Measurements from ENCODE around the gene CHGA. TPM values are rescaled to one million over a fixed set of nuclear protein-coding genes. Genes with fewer than 3 reads are reported as not detected.

The CHGA gene
- total and polyA plus RNA-seq, 2 of the 13 experiments (the other 11 are each of a cell fraction or from before 2014, with no cell fraction given): not detected

- TF ChIP-seq ZNF646 (CRISPR knock-in tag; IDR thresholded peaks at IDR 0.05) (no peak), GPN1 (CRISPR knock-in tag; IDR thresholded peaks at IDR 0.05; ENCODE audit: borderline replicate concordance) (no peak)
Measured at GRCh38 chr14:92960706-92961566, 38.0 kb downstream of the CHGA start (continued).

GRCh38 chr14:92961567-92961855 lies 38.6 kb downstream of the CHGA start:
- POLR2A ChIA-PET: no interaction called here
- intact Hi-C loops (cut with micrococcal nuclease; ENCODE audit: unreplicated experiment): no loop called here
- CTCF ChIA-PET (ENCODE audit: low intra/inter-chr PET ratio, low total read pairs): no interaction called here
- TF ChIP-seq GPBP1L1 (CRISPR knock-in tag; IDR thresholded peaks at IDR 0.05) (no peak), ZNF547 (CRISPR knock-in tag; IDR thresholded peaks at IDR 0.05) (no peak), ZBTB3 (CRISPR knock-in tag; IDR thresholded peaks at IDR 0.05; ENCODE audit: borderline replicate concordance, low read depth) (no peak), ATF6 (CRISPR knock-in tag; conservative IDR thresholded peaks at IDR 0.05) (no peak), SIX4 (CRISPR knock-in tag; IDR thresholded peaks at IDR 0.05) (no peak), YY1 (IDR thresholded peaks at IDR 0.05; ENCODE audit: insufficient read depth, insufficient replicate concordance, low read depth, low read length) (no peak), AHR (CRISPR knock-in tag; IDR thresholded peaks at IDR 0.05) (no peak), SIN3B (IDR thresholded peaks at IDR 0.05; ENCODE audit: low read length) (no peak)

More at GRCh38 chr14:92961567-92961855, 38.6 kb downstream of the CHGA start:
- no peaks in the 10 kb centered on the region for H3K79me2 ChIP-seq (ENCODE audit: insufficient read depth, low read length)
- H3K36me3 ChIP-seq (replicated peaks in 1 of 2; ENCODE audit: control insufficient read depth in 1 of 2, insufficient read depth in 2 of 2, low read length in 2 of 2): peaks cover 0 to 23% of the 10 kb centered on the region in 2 experiments; a peak in 2 of 5 replicates
- H4K20me1 ChIP-seq (ENCODE audit: insufficient read depth, low read length): no peaks in the 10 kb centered on the region
- ATAC-seq (no peak), FAIRE-seq (no peak), DNase-seq (ENCODE audit: low spot score) (no peak)
- no peaks in the 10 kb centered on the region for H3K27me3 ChIP-seq (ENCODE audit: control insufficient read depth in 1 of 2, insufficient read depth in 2 of 2, low read length in 2 of 2)
- no peak overlapping the region for H3K27ac ChIP-seq (ENCODE audit: extremely low read length, insufficient read depth, low read length)
- no peaks in the 10 kb centered on the region for H3K9me3 ChIP-seq (ENCODE audit: low read length)
- H2AFZ ChIP-seq (ENCODE audit: low read length): no peak overlapping the region
- no peak overlapping the region for H3K9ac ChIP-seq (ENCODE audit: insufficient read depth, low read depth, low read length)
- no TSS peak for BruUV-seq (replicated peaks)
- in situ Hi-C loops (cut with HindIII; ENCODE audit: extremely low pct_ligation_motif_present, low pct_unique_long_range_greater_than_20kb): no loop called here
- 100% methylated on average over 5 of the region's 7 CpGs for WGBS (ENCODE audit: low lambda C conversion rate)
- no peak overlapping the region for H3K4me3 ChIP-seq (replicated peaks in 1 of 3; ENCODE audit: insufficient read depth in 1 of 3, low read depth in 2 of 3, low read length in 3 of 3)
- peaks cover 29% of the 10 kb centered on the region for H3K4me1 ChIP-seq (ENCODE audit: insufficient read depth, low read length)
- H3K4me2 ChIP-seq (ENCODE audit: low read depth, low read length): no peak overlapping the region
